PC-9 (cell line): Measurements from ENCODE around the gene CD84. TPM values are rescaled to one million over a fixed set of nuclear protein-coding genes. Genes with fewer than 3 reads are reported as not detected.
"Not testable (repeated sequence)": the region's sequence is repeated elsewhere in the genome, so short reads cannot be mapped to it uniquely, and the experiment has no call there.

ENCODE experiments used
- BruUV-seq: library from RNA; stranded (reverse); fragments of 400-500 nt; replicated peaks from 2 replicates; lab custom pipeline; 2021; lab: Mats Ljungman, UMichigan
- CTCF ChIA-PET: fragments of 300-600 bp; sonication (Branson Sonifier 250); formaldehyde crosslinking; loops from one replicate; lab custom pipeline; 2022; ENCODE audit warnings: antibody characterized with exemption; lab: Charles Lee
- POLR2A ChIA-PET: fragments of 300-600 bp; sonication (Branson Sonifier 250); formaldehyde crosslinking; loops from one replicate; lab custom pipeline; 2022; ENCODE audit warnings: antibody characterized with exemption; ENCODE audit not compliant: unreplicated experiment; lab: Charles Lee
- DNase-seq, 2 experiments: peaks; one replicate each; pipeline versions ENCODE4 v3.0.0 to v3.0.0-alpha.2; 2015 to 2022; ENCODE audit warnings: mixed read lengths in 1 of 2
- H2AFZ ChIP-seq: fragments of 200-600 bp; sonication (generic); 2 replicates; pipeline ENCODE4 v1.8.1; 2017; ENCODE audit warnings: antibody characterized with exemption
- H3F3A ChIP-seq: fragments of 200-600 bp; sonication (generic); 2 replicates; pipeline ENCODE4 v1.8.1; 2017; ENCODE audit warnings: antibody characterized with exemption, mild to moderate bottlenecking, low read depth; ENCODE audit not compliant: insufficient read depth
- H3K27ac ChIP-seq: fragments of 200-600 bp; sonication (generic); 2 replicates; pipeline ENCODE4 v1.6.1; 2016; ENCODE audit warnings: mixed run types
- H3K27me3 ChIP-seq: fragments of 200-600 bp; sonication (generic); 2 replicates; pipeline ENCODE4 v1.6.1; 2016; ENCODE audit warnings: low read depth, mixed run types; ENCODE audit not compliant: insufficient read depth
- H3K36me3 ChIP-seq: fragments of 200-600 bp; sonication (generic); 2 replicates; pipeline ENCODE4 v1.6.1; 2016; ENCODE audit warnings: low read depth, mixed run types
- H3K4me1 ChIP-seq: fragments of 200-600 bp; sonication (generic); replicated peaks from 2 replicates; pipeline ENCODE4 v1.6.1; 2016; ENCODE audit warnings: mixed run types; ENCODE audit not compliant: insufficient read depth
- H3K4me2 ChIP-seq: fragments of 200-600 bp; sonication (generic); 2 replicates; pipeline ENCODE4 v1.6.1; 2017; ENCODE audit warnings: mixed run types
- H3K4me3 ChIP-seq: fragments of 200-600 bp; sonication (generic); 2 replicates; pipeline ENCODE4 v1.6.1; 2016; ENCODE audit warnings: mixed run types
- H3K79me2 ChIP-seq: fragments of 200-600 bp; sonication (generic); 2 replicates; pipeline ENCODE4 v1.6.1; 2017; ENCODE audit warnings: low read depth, mixed run types
- H3K9me2 ChIP-seq: fragments of 200-600 bp; sonication (generic); 2 replicates; pipeline ENCODE4 v1.8.1; 2017; ENCODE audit warnings: mild to moderate bottlenecking; ENCODE audit not compliant: insufficient read depth
- H3K9me3 ChIP-seq: fragments of 200-600 bp; sonication (generic); 2 replicates; pipeline ENCODE4 v1.8.1; 2016; ENCODE audit warnings: low read depth; ENCODE audit not compliant: insufficient read depth
- H4K20me1 ChIP-seq: fragments of 200-600 bp; sonication (generic); 2 replicates; pipeline ENCODE4 v1.8.1; 2017; ENCODE audit not compliant: insufficient read depth
- CTCF ChIP-seq: fragments of 200-600 bp; sonication (generic); conservative IDR thresholded peaks from 2 replicates; pipeline ENCODE4 v1.6.1; 2017; ENCODE audit warnings: mixed run types, antibody characterized with exemption, mild to moderate bottlenecking, moderate library complexity
- EZH2 ChIP-seq: fragments of 200-600 bp; sonication (generic); IDR thresholded peaks from 2 replicates; pipeline ENCODE4 v1.8.0; 2017; ENCODE audit warnings: antibody characterized with exemption, low read depth
- intact Hi-C: fragments of 100-400 bp; cut with micrococcal nuclease; formaldehyde crosslinking; loops from one replicate; pipeline ENCODE4 v1.10.0; 2022; ENCODE audit not compliant: unreplicated experiment
- total RNA-seq: library from RNA; stranded (reverse); gene quantifications from 2 replicates; pipeline ENCODE4 v1.2.3, GENCODE V29; 2021

Gene CD84
- total RNA-seq, 1 experiment from 2014 or later: not detected

- TF ChIP-seq EZH2 (no peak), CTCF (no peak; the same call in 1 of the 2 replicates)
- H3K36me3 ChIP-seq: no peaks in the 10 kb centered on the region
- H3K79me2 ChIP-seq: no peaks in the 10 kb centered on the region
- H3K9me3 ChIP-seq: no peaks in the 10 kb centered on the region
- no peak overlapping the region for H3K4me3 ChIP-seq
- H3K9me2 ChIP-seq: no peaks in the 10 kb centered on the region
- H2AFZ ChIP-seq: no peak overlapping the region
- H3F3A ChIP-seq: no peaks in the 10 kb centered on the region
- intact Hi-C loops: no loop called here
- POLR2A ChIA-PET: no interaction called here
- BruUV-seq: no TSS peak
- no peaks in the 10 kb centered on the region for H4K20me1 ChIP-seq
- H3K27ac ChIP-seq: no peak overlapping the region
- CTCF ChIA-PET: no interaction called here
- no peak for DNase-seq
- H3K4me1 ChIP-seq: no peaks in the 10 kb centered on the region
- peaks cover 10% of the 10 kb centered on the region; the same call in 1 of the 2 replicates for H3K27me3 ChIP-seq
- no peak overlapping the region for H3K4me2 ChIP-seq
Observed at GRCh38 chr1:160534823-160535605, 44.3 kb downstream of the CD84 start.

- H3F3A ChIP-seq, BruUV-seq, intact Hi-C loops, CTCF ChIA-PET, H3K36me3 ChIP-seq, H3K4me3 ChIP-seq, H4K20me1 ChIP-seq, H3K4me1 ChIP-seq, POLR2A ChIA-PET, H3K4me2 ChIP-seq, H3K9me3 ChIP-seq, H3K9me2 ChIP-seq, DNase-seq, H3K79me2 ChIP-seq, H2AFZ ChIP-seq, H3K27ac ChIP-seq: not testable (repeated sequence)
- H3K27me3 ChIP-seq: peaks cover 23% of the 10 kb centered on the region; the same call in 1 of the 2 replicates
Observed at GRCh38 chr1:160532557-160532813, 46.8 kb downstream of the CD84 start.

GRCh38 chr1:160531809-160532556, 47.3 kb downstream of the CD84 start:
- H2AFZ ChIP-seq, H4K20me1 ChIP-seq, H3K27ac ChIP-seq, BruUV-seq, POLR2A ChIA-PET, H3K4me2 ChIP-seq, H3K9me3 ChIP-seq, H3K79me2 ChIP-seq, DNase-seq, H3K4me3 ChIP-seq, H3K36me3 ChIP-seq, CTCF ChIA-PET, H3K9me2 ChIP-seq, intact Hi-C loops, H3K4me1 ChIP-seq, H3F3A ChIP-seq: not testable (repeated sequence)
- peaks cover 26% of the 10 kb centered on the region; the same call in 1 of the 2 replicates for H3K27me3 ChIP-seq

- H4K20me1 ChIP-seq, intact Hi-C loops, H2AFZ ChIP-seq, H3F3A ChIP-seq, H3K27ac ChIP-seq, H3K4me3 ChIP-seq, H3K36me3 ChIP-seq, H3K9me3 ChIP-seq, BruUV-seq, POLR2A ChIA-PET, H3K9me2 ChIP-seq, DNase-seq, H3K4me2 ChIP-seq, CTCF ChIA-PET, H3K79me2 ChIP-seq, H3K4me1 ChIP-seq: not testable (repeated sequence)
- peaks cover 28% of the 10 kb centered on the region; the same call in 1 of the 2 replicates for H3K27me3 ChIP-seq
Observed at GRCh38 chr1:160529401-160529952, 49.8 kb downstream of the CD84 start.

- DNase-seq, H3K9me2 ChIP-seq, H3K4me2 ChIP-seq, H3K36me3 ChIP-seq, H3K79me2 ChIP-seq, H4K20me1 ChIP-seq, H3K9me3 ChIP-seq, intact Hi-C loops, CTCF ChIA-PET, POLR2A ChIA-PET, H3F3A ChIP-seq, H2AFZ ChIP-seq, H3K4me3 ChIP-seq, H3K4me1 ChIP-seq, H3K27ac ChIP-seq, BruUV-seq: not testable (repeated sequence)
- H3K27me3 ChIP-seq: peaks cover 13% of the 10 kb centered on the region; the same call in 1 of the 2 replicates
Observed at GRCh38 chr1:160523789-160524188, 55.5 kb downstream of the CD84 start.
